ENCODE results near the gene ZC2HC1B.

DNA sequence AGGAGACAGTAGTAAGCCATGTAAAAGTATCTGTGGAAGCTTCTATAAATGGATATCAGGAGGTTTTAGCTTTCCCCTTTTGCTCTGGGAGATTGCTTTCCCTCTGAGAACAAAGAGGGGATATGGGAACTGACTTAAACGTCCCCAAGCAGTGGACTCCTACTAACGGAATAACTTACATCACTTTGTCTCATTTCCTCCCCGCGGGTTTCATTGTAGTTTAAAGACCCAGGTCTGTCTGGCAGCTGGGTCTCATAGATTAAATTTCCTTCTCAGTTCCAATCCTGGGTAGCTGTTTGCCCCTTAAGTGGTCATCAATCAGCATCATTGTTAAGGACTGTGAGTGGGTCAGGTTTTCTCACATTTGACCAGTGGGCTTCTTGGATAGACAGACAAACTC lies 75.1 kb downstream of the ZC2HC1B start:
- TF ChIP-seq, protein P1, sequence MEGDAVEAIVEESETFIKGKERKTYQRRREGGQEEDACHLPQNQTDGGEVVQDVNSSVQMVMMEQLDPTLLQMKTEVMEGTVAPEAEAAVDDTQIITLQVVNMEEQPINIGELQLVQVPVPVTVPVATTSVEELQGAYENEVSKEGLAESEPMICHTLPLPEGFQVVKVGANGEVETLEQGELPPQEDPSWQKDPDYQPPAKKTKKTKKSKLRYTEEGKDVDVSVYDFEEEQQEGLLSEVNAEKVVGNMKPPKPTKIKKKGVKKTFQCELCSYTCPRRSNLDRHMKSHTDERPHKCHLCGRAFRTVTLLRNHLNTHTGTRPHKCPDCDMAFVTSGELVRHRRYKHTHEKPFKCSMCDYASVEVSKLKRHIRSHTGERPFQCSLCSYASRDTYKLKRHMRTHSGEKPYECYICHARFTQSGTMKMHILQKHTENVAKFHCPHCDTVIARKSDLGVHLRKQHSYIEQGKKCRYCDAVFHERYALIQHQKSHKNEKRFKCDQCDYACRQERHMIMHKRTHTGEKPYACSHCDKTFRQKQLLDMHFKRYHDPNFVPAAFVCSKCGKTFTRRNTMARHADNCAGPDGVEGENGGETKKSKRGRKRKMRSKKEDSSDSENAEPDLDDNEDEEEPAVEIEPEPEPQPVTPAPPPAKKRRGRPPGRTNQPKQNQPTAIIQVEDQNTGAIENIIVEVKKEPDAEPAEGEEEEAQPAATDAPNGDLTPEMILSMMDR (IDR thresholded peaks at IDR 0.05 in 2 of 3, conservative IDR thresholded peaks at IDR 0.05 in 1 of 3; ENCODE audit: borderline replicate concordance in 1 of 3, insufficient read depth in 1 of 3, low read depth in 2 of 3, low read length in 2 of 3): no peak
- TF ChIP-seq EZH2 (IDR thresholded peaks at IDR 0.05) (no peak), EZH2phosphoT487 (IDR thresholded peaks at IDR 0.05; ENCODE audit: borderline replicate concordance) (no peak), ZNF274 (IDR thresholded peaks at IDR 0.05; ENCODE audit: low read depth, low read length) (no peak), YY1 (IDR thresholded peaks at IDR 0.05; ENCODE audit: extremely low read depth, insufficient replicate concordance, low read depth, low read length) (no peak), POLR2AphosphoS5 (IDR thresholded peaks at IDR 0.05; ENCODE audit: low read depth, low read length) (no peak), RAD21 (IDR thresholded peaks at IDR 0.05; ENCODE audit: low read depth) (no peak), POLR2A (IDR thresholded peaks at IDR 0.05; ENCODE audit: borderline replicate concordance, extremely low read depth, insufficient read depth, insufficient read length) (no peak), JUND (IDR thresholded peaks at IDR 0.05) (no peak), ZFX (IDR thresholded peaks at IDR 0.05) (no peak), TCF7L2 (IDR thresholded peaks at IDR 0.05; ENCODE audit: borderline replicate concordance, extremely low read depth, insufficient read depth, insufficient read length) (no peak)
- TF ChIP-seq, protein P2, sequence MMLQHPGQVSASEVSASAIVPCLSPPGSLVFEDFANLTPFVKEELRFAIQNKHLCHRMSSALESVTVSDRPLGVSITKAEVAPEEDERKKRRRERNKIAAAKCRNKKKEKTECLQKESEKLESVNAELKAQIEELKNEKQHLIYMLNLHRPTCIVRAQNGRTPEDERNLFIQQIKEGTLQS (IDR thresholded peaks at IDR 0.05): no peak
- TF ChIP-seq, protein P3, sequence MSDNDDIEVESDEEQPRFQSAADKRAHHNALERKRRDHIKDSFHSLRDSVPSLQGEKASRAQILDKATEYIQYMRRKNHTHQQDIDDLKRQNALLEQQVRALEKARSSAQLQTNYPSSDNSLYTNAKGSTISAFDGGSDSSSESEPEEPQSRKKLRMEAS (IDR thresholded peaks at IDR 0.05): no peak
- TF ChIP-seq, protein P4, sequence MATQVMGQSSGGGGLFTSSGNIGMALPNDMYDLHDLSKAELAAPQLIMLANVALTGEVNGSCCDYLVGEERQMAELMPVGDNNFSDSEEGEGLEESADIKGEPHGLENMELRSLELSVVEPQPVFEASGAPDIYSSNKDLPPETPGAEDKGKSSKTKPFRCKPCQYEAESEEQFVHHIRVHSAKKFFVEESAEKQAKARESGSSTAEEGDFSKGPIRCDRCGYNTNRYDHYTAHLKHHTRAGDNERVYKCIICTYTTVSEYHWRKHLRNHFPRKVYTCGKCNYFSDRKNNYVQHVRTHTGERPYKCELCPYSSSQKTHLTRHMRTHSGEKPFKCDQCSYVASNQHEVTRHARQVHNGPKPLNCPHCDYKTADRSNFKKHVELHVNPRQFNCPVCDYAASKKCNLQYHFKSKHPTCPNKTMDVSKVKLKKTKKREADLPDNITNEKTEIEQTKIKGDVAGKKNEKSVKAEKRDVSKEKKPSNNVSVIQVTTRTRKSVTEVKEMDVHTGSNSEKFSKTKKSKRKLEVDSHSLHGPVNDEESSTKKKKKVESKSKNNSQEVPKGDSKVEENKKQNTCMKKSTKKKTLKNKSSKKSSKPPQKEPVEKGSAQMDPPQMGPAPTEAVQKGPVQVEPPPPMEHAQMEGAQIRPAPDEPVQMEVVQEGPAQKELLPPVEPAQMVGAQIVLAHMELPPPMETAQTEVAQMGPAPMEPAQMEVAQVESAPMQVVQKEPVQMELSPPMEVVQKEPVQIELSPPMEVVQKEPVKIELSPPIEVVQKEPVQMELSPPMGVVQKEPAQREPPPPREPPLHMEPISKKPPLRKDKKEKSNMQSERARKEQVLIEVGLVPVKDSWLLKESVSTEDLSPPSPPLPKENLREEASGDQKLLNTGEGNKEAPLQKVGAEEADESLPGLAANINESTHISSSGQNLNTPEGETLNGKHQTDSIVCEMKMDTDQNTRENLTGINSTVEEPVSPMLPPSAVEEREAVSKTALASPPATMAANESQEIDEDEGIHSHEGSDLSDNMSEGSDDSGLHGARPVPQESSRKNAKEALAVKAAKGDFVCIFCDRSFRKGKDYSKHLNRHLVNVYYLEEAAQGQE (IDR thresholded peaks at IDR 0.05; ENCODE audit: low read depth): no peak
